GM10248 (cell line): ENCODE measurements around the gene LACRT.
"Not testable (repeated sequence)": the region's sequence is repeated elsewhere in the genome, so short reads cannot be mapped to it uniquely, and the experiment has no call there.

Experiments
- CTCF ChIA-PET: fragments of 300-600 bp; sonication (Branson Sonifier 250); formaldehyde crosslinking; extraction: SDS; loops from one replicate; lab custom pipeline; 2021; ENCODE audit warnings: antibody characterized with exemption; lab: Yijun Ruan, JAX
- POLR2A ChIA-PET: fragments of 350-650 bp; sonication (Branson Sonifier 250); formaldehyde crosslinking; extraction: SDS; loops from one replicate; lab custom pipeline; 2020; ENCODE audit warnings: antibody characterized with exemption; lab: Yijun Ruan, JAX
- DNase-seq: peaks from one replicate; pipeline ENCODE4 v3.0.0; 2012; ENCODE audit errors: extremely low spot score
- TF ChIP-seq, protein P1 (sequence below): IDR thresholded peaks from 2 replicates; pipeline ENCODE4 v1.5.1; 2012; ENCODE audit warnings: mild to moderate bottlenecking, low read depth; ENCODE audit errors: extremely low read depth, missing control alignments, control extremely low read depth

Gene LACRT

DNA sequence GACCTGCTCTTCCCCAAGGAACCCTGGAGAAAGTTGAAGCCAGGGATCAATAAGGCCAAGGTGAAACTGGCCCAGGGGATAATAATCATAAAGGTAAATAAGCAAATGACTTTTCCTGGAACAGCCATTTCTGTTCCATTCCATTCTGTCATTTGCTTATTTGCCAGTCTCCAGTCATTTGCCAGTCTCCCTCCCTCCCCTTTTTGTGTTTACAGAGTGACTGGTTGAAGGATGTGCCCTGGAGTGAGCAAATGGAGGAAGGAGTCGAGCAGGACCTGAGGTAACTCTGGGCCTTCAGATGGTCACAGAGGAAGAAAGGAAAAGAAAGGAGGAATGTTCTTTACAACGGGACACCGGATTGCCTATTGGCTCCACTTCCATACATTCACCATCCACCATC is 31.3 kb upstream of the LACRT start:
- TF ChIP-seq, protein P1, sequence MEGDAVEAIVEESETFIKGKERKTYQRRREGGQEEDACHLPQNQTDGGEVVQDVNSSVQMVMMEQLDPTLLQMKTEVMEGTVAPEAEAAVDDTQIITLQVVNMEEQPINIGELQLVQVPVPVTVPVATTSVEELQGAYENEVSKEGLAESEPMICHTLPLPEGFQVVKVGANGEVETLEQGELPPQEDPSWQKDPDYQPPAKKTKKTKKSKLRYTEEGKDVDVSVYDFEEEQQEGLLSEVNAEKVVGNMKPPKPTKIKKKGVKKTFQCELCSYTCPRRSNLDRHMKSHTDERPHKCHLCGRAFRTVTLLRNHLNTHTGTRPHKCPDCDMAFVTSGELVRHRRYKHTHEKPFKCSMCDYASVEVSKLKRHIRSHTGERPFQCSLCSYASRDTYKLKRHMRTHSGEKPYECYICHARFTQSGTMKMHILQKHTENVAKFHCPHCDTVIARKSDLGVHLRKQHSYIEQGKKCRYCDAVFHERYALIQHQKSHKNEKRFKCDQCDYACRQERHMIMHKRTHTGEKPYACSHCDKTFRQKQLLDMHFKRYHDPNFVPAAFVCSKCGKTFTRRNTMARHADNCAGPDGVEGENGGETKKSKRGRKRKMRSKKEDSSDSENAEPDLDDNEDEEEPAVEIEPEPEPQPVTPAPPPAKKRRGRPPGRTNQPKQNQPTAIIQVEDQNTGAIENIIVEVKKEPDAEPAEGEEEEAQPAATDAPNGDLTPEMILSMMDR: no peak
- no peak for DNase-seq
- ChIA-PET POLR2A (no interaction called here), CTCF (no interaction called here)

DNA sequence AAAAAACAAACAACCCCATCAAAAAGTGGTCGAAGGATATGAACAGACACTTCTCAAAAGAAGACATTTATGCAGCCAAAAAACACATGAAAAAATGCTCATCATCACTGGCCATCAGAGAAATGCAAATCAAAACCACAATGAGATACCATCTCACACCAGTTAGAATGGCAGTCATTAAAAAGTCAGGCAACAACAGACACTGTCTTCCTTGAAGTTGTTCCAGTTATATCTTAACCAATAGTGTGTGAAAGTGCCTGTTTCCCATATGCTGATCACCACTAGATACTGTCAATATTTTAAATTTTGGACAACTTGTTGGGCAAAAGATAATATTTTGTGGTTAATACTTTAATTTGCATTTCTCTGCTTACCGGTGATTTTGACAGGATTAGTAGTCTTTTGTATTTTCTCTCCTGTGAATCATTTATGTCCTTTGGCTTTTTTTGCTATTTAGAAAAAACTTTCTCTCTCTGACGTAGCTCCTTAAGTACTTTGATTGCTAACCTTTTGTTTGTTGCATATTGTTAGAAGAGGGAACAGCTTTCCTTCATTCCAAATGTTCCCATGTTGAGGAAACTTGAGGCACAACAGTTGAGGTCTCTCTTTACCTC is 30.4 kb upstream of the LACRT start:
- DNase-seq, POLR2A ChIA-PET: not testable (repeated sequence)
- CTCF ChIA-PET: interaction anchor here (0.8 kb wide), 1 partner anchor 9 kb away, joined by 3 read pairs; no protein-coding TSS in a partner anchor

DNA sequence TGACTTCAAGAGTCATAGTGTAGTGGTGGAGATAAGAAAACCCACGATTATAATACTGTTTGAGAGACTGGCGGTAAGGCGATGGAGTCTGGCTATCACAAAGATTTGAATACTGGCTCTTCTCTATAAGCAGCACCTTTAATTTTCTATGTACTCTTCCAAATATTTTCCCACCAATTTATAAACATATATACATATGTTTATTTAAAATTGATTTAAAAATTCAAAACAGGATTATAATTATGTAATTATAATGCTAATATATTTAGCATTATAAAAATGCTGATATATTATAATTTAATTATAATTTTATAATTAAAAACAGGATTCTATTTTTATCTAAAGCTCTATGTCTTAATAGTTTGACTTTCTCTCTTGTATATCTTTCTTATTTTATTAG is 28.9 kb upstream of the LACRT start:
- no peak for DNase-seq
- TF ChIP-seq, protein P1: no peak
- ChIA-PET POLR2A (no interaction called here), CTCF (interaction anchor here (1.0 to 1.4 kb wide), 2 partner anchors 16 to 67 kb away, joined by 3 read pairs; no protein-coding TSS in a partner anchor)

DNA sequence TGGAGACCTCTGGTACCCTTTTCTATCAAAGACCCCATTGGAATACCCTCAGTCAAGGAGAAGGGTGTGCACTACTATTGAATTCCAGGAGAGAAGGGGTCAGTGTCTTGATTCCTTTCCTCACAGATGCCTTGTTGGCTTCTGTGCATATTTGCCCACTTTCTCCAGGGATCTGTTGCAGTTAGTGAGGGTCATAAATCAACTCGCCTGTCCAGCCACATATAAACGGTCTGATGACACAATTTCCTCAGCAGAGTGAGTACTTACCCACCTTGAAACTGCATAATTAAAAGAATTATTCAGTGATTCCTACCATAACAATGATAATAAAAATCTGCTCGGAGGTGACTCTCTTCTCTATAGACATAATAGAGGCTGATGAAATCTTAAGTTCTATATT is 27.3 kb upstream of the LACRT start:
- CTCF ChIA-PET: interaction anchor here (1.1 to 1.3 kb wide), 2 partner anchors 18 to 29 kb away, joined by 3 to 4 read pairs; no protein-coding TSS in a partner anchor
- POLR2A ChIA-PET: no interaction called here
- TF ChIP-seq, protein P1: no peak
- DNase-seq: no peak

DNA sequence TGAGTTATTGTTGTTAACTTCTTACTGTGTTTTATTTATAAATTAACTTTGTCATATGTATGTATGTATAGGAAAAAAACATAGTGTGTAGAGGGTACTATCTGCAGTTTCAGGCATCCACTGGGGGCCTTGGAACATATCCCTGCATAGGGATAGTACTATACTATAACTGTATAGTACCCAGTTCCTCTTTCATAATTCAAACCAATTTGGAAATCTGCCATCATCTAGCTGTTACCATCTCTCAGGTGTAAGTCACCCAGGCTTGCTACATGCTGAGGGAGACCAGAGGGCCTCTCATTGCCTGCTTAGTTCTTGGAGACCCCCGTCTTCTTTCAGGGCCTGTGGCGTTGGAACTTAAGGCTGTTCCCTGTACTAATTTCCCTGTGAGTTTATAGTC is 26.4 kb upstream of the LACRT start:
- TF ChIP-seq, protein P1: no peak
- POLR2A ChIA-PET: no interaction called here
- no peak for DNase-seq
- CTCF ChIA-PET: interaction anchor here (1.1 to 1.3 kb wide), 3 partner anchors 18 to 30 kb away, joined by 3 to 4 read pairs (median 4); no protein-coding TSS in a partner anchor

DNA sequence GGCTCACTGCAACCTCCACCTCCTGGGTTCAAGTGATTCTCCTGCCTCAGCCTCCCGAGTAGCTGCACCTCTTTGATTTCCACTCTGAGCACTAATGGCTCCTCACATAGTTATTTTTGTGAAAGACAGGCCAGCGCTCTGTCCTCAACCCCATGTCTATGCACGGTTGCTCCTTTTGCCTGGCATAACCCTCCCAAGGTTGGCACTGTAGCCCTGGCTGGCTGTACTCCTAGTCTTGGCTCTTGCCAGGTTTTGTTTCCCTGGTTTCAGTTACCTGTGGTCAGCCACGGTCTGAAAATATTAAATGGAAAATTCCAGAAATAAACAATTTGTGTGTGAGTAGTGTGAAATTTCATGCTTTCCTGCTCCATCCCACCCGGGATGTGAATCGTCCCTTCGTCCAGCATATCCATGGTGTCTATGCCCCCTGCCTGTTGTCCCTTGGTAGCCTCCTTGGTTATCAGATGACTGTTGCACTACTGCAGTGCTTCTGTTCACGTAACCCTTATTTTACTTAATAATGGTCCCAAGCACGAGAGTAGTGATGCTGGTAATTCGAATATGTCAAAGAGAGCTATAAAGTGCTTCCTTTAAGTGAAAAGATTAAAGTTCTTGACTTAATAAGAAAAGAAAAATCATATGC is 25.7 kb upstream of the LACRT start:
- TF ChIP-seq, protein P1: no peak
- no peak for DNase-seq
- ChIA-PET POLR2A (no interaction called here), CTCF (interaction anchor here (1.2 to 5.8 kb wide), 6 partner anchors 10 to 30 kb away, joined by 3 to 74 read pairs (median 10); partner anchors contain the start of gene DCD)
